GM12874 (cell line): ENCODE results near the gene BCL6.

Experiments
- CTCF ChIP-seq: IDR thresholded peaks from 2 replicates; pipeline ENCODE4 v1.5.1; 2011; ENCODE audit warnings: low read depth, mild to moderate bottlenecking, control low read depth, low read length, moderate library complexity; ENCODE audit not compliant: insufficient read depth

Gene BCL6

GRCh38 chr3:187770224-187770623, 25.0 kb upstream of the BCL6 start:
- TF ChIP-seq CTCF: no peak

GRCh38 chr3:187769771-187770170, 24.5 kb upstream of the BCL6 start:
- TF ChIP-seq CTCF: no peak

- no peak for TF ChIP-seq CTCF
Observed at GRCh38 chr3:187767266-187768012, 22.2 kb upstream of the BCL6 start.

- no peak for TF ChIP-seq CTCF
Observed at GRCh38 chr3:187765342-187765741, 20.1 kb upstream of the BCL6 start.

GRCh38 chr3:187763850-187764648, 18.8 kb upstream of the BCL6 start:
- no peak for TF ChIP-seq CTCF

GRCh38 chr3:187762792-187763191, 17.5 kb upstream of the BCL6 start:
- TF ChIP-seq CTCF: no peak

- TF ChIP-seq CTCF: no peak
Observed at GRCh38 chr3:187759601-187760000, 14.3 kb upstream of the BCL6 start.
